ENCODE data around the gene TXNDC5. TPM values are rescaled to one million over a fixed set of nuclear protein-coding genes. Genes with fewer than 3 reads are reported as not detected.

Gene TXNDC5
- total RNA-seq, 1 donor from 2014 or later = 360 TPM

DNA sequence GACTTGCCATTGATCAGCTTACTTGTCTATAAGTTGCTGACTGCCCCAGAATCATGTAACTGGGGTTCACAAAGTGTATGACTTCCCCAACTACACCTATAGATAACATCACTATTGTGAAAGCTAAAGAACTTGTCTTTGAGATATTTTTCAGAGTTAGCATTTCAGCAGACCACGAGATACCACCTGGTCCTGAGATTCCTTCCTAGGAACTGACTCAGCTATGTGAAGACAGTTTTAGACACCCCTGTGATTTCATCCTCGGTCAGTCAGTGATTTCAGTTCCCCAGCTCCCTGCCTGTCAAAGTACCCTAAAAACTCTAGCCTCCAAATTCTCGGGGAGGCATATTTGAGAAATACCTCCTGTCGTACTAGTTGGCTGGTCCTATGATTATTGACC lies 62.4 kb downstream of the TXNDC5 start:
- Histone ChIP-seq H3K36me3 (ENCODE audit: control insufficient read depth, insufficient read depth, low read length) (no peaks in the 10 kb centered on the region), H3K4me3 (ENCODE audit: low read depth, low read length) (no peak overlapping the region), H3K27me3 (ENCODE audit: control insufficient read depth, insufficient read depth, low read length) (no peaks in the 10 kb centered on the region)
- peak; percentile 60 for FAIRE-seq
- DNase-seq (ENCODE audit: low read depth) = no peak
- TF ChIP-seq, protein P1, sequence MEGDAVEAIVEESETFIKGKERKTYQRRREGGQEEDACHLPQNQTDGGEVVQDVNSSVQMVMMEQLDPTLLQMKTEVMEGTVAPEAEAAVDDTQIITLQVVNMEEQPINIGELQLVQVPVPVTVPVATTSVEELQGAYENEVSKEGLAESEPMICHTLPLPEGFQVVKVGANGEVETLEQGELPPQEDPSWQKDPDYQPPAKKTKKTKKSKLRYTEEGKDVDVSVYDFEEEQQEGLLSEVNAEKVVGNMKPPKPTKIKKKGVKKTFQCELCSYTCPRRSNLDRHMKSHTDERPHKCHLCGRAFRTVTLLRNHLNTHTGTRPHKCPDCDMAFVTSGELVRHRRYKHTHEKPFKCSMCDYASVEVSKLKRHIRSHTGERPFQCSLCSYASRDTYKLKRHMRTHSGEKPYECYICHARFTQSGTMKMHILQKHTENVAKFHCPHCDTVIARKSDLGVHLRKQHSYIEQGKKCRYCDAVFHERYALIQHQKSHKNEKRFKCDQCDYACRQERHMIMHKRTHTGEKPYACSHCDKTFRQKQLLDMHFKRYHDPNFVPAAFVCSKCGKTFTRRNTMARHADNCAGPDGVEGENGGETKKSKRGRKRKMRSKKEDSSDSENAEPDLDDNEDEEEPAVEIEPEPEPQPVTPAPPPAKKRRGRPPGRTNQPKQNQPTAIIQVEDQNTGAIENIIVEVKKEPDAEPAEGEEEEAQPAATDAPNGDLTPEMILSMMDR (IDR thresholded peaks at IDR 0.05; ENCODE audit: insufficient read depth, low read length, severe bottlenecking) = no peak

GRCh38 chr6:7846966-7847818 lies 63.4 kb downstream of the TXNDC5 start:
- DNase-seq (ENCODE audit: low read depth) (peak; percentile 17), FAIRE-seq (no peak)
- Histone ChIP-seq H3K4me3 (ENCODE audit: low read depth, low read length) (no peak overlapping the region), H3K36me3 (ENCODE audit: control insufficient read depth, insufficient read depth, low read length) (no peaks in the 10 kb centered on the region), H3K27me3 (ENCODE audit: control insufficient read depth, insufficient read depth, low read length) (no peaks in the 10 kb centered on the region)
- TF ChIP-seq, protein P1 (IDR thresholded peaks at IDR 0.05; ENCODE audit: insufficient read depth, low read length, severe bottlenecking) = no peak

GRCh38 chr6:7841781-7842468 lies 68.7 kb downstream of the TXNDC5 start:
- Histone ChIP-seq H3K27me3 (ENCODE audit: control insufficient read depth, insufficient read depth, low read length) (no peaks in the 10 kb centered on the region), H3K36me3 (ENCODE audit: control insufficient read depth, insufficient read depth, low read length) (no peaks in the 10 kb centered on the region), H3K4me3 (ENCODE audit: low read depth, low read length) (no peak overlapping the region)
- no peak for DNase-seq (ENCODE audit: low read depth)
- TF ChIP-seq, protein P1 (IDR thresholded peaks at IDR 0.05; ENCODE audit: insufficient read depth, low read length, severe bottlenecking) = no peak
- no peak for FAIRE-seq

- Histone ChIP-seq H3K4me3 (ENCODE audit: low read depth, low read length) (no peak overlapping the region), H3K36me3 (ENCODE audit: control insufficient read depth, insufficient read depth, low read length) (no peaks in the 10 kb centered on the region), H3K27me3 (ENCODE audit: control insufficient read depth, insufficient read depth, low read length) (no peaks in the 10 kb centered on the region)
- no peak for FAIRE-seq
- no peak for DNase-seq (ENCODE audit: low read depth)
- TF ChIP-seq, protein P1 (IDR thresholded peaks at IDR 0.05; ENCODE audit: insufficient read depth, low read length, severe bottlenecking) = no peak
These were observed 74.1 kb downstream of the TXNDC5 start for GRCh38 chr6:7836371-7837026.

GRCh38 chr6:7833751-7834070 lies 76.9 kb downstream of the TXNDC5 start:
- DNase-seq (ENCODE audit: low read depth) (no peak), FAIRE-seq (no peak)
- Histone ChIP-seq H3K36me3 (ENCODE audit: control insufficient read depth, insufficient read depth, low read length) (no peaks in the 10 kb centered on the region), H3K4me3 (ENCODE audit: low read depth, low read length) (no peak overlapping the region), H3K27me3 (ENCODE audit: control insufficient read depth, insufficient read depth, low read length) (no peaks in the 10 kb centered on the region)
- TF ChIP-seq, protein P1 (IDR thresholded peaks at IDR 0.05; ENCODE audit: insufficient read depth, low read length, severe bottlenecking) = no peak
